Erythroblast (primary cell): ENCODE measurements around the gene DDX56.

Source experiments
- DNase-seq, 2 experiments: peaks; one replicate each; lab custom pipeline; 2025; lab: John Stamatoyannopoulos, UW
- GATA1 ChIP-seq: IDR thresholded peaks from 2 replicates; pipeline ENCODE4 v1.6.1; 2011; ENCODE audit warnings: low read depth, mild to moderate bottlenecking, control low read depth, low read length, moderate library complexity
- POLR2A ChIP-seq: IDR thresholded peaks from 2 replicates; pipeline ENCODE4 v1.6.1; 2011; ENCODE audit warnings: mild to moderate bottlenecking, low read length

The DDX56 gene

GRCh38 chr7:44580945-44581878, 7.5 kb upstream of the DDX56 start:
- TF ChIP-seq GATA1 = no peak
- TF ChIP-seq POLR2A = no peak

GRCh38 chr7:44576228-44576627, 2.5 kb upstream of the DDX56 start:
- DNase-seq = no peak
- TF ChIP-seq GATA1 = no peak
- TF ChIP-seq POLR2A = no peak

More at GRCh38 chr7:44580945-44581878, 7.5 kb upstream of the DDX56 start:
- DNase-seq = peak; percentile 61 to 74

GRCh38 chr7:44575054-44575453, 1.3 kb upstream of the DDX56 start:
- TF ChIP-seq GATA1 (no peak), POLR2A (no peak)
- DNase-seq = no peak

- TF ChIP-seq POLR2A (no peak), GATA1 (no peak)
- peak in 1 of 2 experiments; percentile 35 for DNase-seq
Observed at GRCh38 chr7:44574287-44574872, 672 bp upstream of the DDX56 start.

- TF ChIP-seq GATA1 (no peak), POLR2A (no peak)
- DNase-seq = peak in 1 of 2 experiments; percentile 24
Observed at GRCh38 chr7:44572771-44573170, 937 bp downstream of the DDX56 start.

GRCh38 chr7:44569959-44570358, 3.7 kb downstream of the DDX56 start:
- TF ChIP-seq POLR2A (peak; percentile 5), GATA1 (no peak)

GRCh38 chr7:44568771-44569560, 4.7 kb downstream of the DDX56 start:
- TF ChIP-seq GATA1 = no peak
- TF ChIP-seq POLR2A = no peak
- no peak for DNase-seq

More at GRCh38 chr7:44569959-44570358, 3.7 kb downstream of the DDX56 start:
- DNase-seq = no peak

- no peak for DNase-seq
- TF ChIP-seq GATA1 = no peak
- TF ChIP-seq POLR2A = no peak
Observed at GRCh38 chr7:44567884-44568283, 5.8 kb downstream of the DDX56 start.

- TF ChIP-seq GATA1 = no peak
- no peak for TF ChIP-seq POLR2A
- DNase-seq = no peak
Observed at GRCh38 chr7:44566680-44567079, 7.0 kb downstream of the DDX56 start.

GRCh38 chr7:44565795-44566559, 7.7 kb downstream of the DDX56 start:
- TF ChIP-seq GATA1 = no peak
- TF ChIP-seq POLR2A = no peak
- peak; percentile 80 to 83 for DNase-seq

GRCh38 chr7:44565097-44565794, 8.5 kb downstream of the DDX56 start:
- no peak for TF ChIP-seq GATA1
- TF ChIP-seq POLR2A = peak; percentile 6
- DNase-seq = peak; percentile 74 to 85

- no peak for DNase-seq
- no peak for TF ChIP-seq GATA1
- peak; percentile 23 for TF ChIP-seq POLR2A
Observed at GRCh38 chr7:44564606-44565005, 9.1 kb downstream of the DDX56 start.
